ENCODE results near the gene SPDYE17. TPM values are rescaled to one million over a fixed set of nuclear protein-coding genes. Genes with fewer than 3 reads are reported as not detected.
A peak's percentile ranks its signal among the peaks of the same experiment; 100 is the strongest.
"Not testable (repeated sequence)": the region's sequence is repeated elsewhere in the genome, so short reads cannot be mapped to it uniquely, and the experiment has no call there.

Gene SPDYE17
- total RNA-seq, 4 donors from 2014 or later = not detected

GRCh38 chr7:76998285-76998589 lies 33.9 kb downstream of the SPDYE17 start:
- Histone ChIP-seq H3K27ac (peak overlapping the region in 1 of 4 donors; percentile 5), H3K36me3 (peaks cover 0 to 22% (median 0%) of the 10 kb centered on the region in 3 donors), H3K4me3 (no peak overlapping the region), H3K9me3 (no peaks in the 10 kb centered on the region), H3K27me3 (no peaks in the 10 kb centered on the region), H3K4me1 (peaks cover 0 to 16% (median 0%) of the 10 kb centered on the region in 3 donors)
- DNase-seq = no peak
- intact Hi-C loops (cut with DNase I) = loop anchor here (10.0 kb wide), 1 partner anchor 493 kb away; no protein-coding TSS in a partner anchor
- TF ChIP-seq POLR2A (IDR thresholded peaks at IDR 0.05) = no peak
- no peak for TF ChIP-seq CTCF (IDR thresholded peaks at IDR 0.05)
- 55 to 57% methylated on average over 2 of the region's 3 CpGs for WGBS, 2 donors

GRCh38 chr7:76997381-76998284 lies 34.5 kb downstream of the SPDYE17 start:
- H3K4me1 ChIP-seq = peaks cover 0 to 16% (median 0%) of the 10 kb centered on the region in 3 donors
- intact Hi-C loops (cut with DNase I) = loop anchor here (10.0 kb wide), 1 partner anchor 493 kb away; no protein-coding TSS in a partner anchor
- peaks cover 0 to 17% (median 0%) of the 10 kb centered on the region in 3 donors for H3K36me3 ChIP-seq
- no peak for DNase-seq
- TF ChIP-seq CTCF (IDR thresholded peaks at IDR 0.05) (no peak), POLR2A (IDR thresholded peaks at IDR 0.05) (no peak)
- peak overlapping the region in 2 of 4 donors; percentile 5 for H3K27ac ChIP-seq
- 76 to 85% methylated on average over 5 of the region's 5 CpGs for WGBS, 2 donors
- H3K4me3 ChIP-seq = no peak overlapping the region
- H3K27me3 ChIP-seq = no peaks in the 10 kb centered on the region
- no peaks in the 10 kb centered on the region for H3K9me3 ChIP-seq

- not testable (repeated sequence) for DNase-seq, H3K27me3 ChIP-seq, H3K9me3 ChIP-seq, H3K36me3 ChIP-seq, H3K4me3 ChIP-seq, H3K27ac ChIP-seq
- peaks cover 0 to 10% (median 0%) of the 10 kb centered on the region in 3 donors for H3K4me1 ChIP-seq
- intact Hi-C loops (cut with DNase I) = loop anchor here (10.0 kb wide), 1 partner anchor 492 kb away; no protein-coding TSS in a partner anchor
Measured at GRCh38 chr7:76996932-76997331, 35.2 kb downstream of the SPDYE17 start.

- not testable (repeated sequence) for H3K27ac ChIP-seq, H3K4me3 ChIP-seq, DNase-seq, H3K4me1 ChIP-seq, H3K27me3 ChIP-seq, H3K9me3 ChIP-seq
- intact Hi-C loops (cut with DNase I) = loop anchor here (10.0 kb wide), 1 partner anchor 489 kb away; no protein-coding TSS in a partner anchor
- peaks cover 0 to 13% (median 0%) of the 10 kb centered on the region in 3 donors for H3K36me3 ChIP-seq
- 100% methylated on average over 1 of the region's 13 CpGs; no CpG with 5 or more reads in 1 of the 2 donors for WGBS, 2 donors
Measured at GRCh38 chr7:76994286-76994685, 37.9 kb downstream of the SPDYE17 start.

- not testable (repeated sequence) for H3K27me3 ChIP-seq, H3K4me3 ChIP-seq, DNase-seq, H3K4me1 ChIP-seq, H3K27ac ChIP-seq, H3K9me3 ChIP-seq
- intact Hi-C loops (cut with DNase I) = loop anchor here (10.0 kb wide), 1 partner anchor 489 kb away; no protein-coding TSS in a partner anchor
- peaks cover 0 to 13% (median 0%) of the 10 kb centered on the region in 3 donors for H3K36me3 ChIP-seq
- 85 to 90% methylated on average over 4 to 17 of the region's 19 CpGs for WGBS, 2 donors
Measured at GRCh38 chr7:76993831-76994230, 38.3 kb downstream of the SPDYE17 start.

GRCh38 chr7:76992871-76993270 lies 39.3 kb downstream of the SPDYE17 start:
- WGBS, 2 donors = no CpG with 5 or more reads among the region's 7 CpGs
- H3K27me3 ChIP-seq, H3K9me3 ChIP-seq, DNase-seq, H3K4me1 ChIP-seq, H3K27ac ChIP-seq, H3K4me3 ChIP-seq: not testable (repeated sequence)
- H3K36me3 ChIP-seq = peaks cover 0 to 13% (median 0%) of the 10 kb centered on the region in 3 donors
- intact Hi-C loops (cut with DNase I) = loop anchor here (10.0 kb wide), 1 partner anchor 488 kb away; no protein-coding TSS in a partner anchor

GRCh38 chr7:76992204-76992603 lies 40.0 kb downstream of the SPDYE17 start:
- intact Hi-C loops (cut with DNase I) = loop anchor here (10.0 kb wide), 1 partner anchor 487 kb away; no protein-coding TSS in a partner anchor
- peaks cover 0 to 13% (median 0%) of the 10 kb centered on the region in 3 donors for H3K36me3 ChIP-seq
- not testable (repeated sequence) for H3K4me1 ChIP-seq, H3K4me3 ChIP-seq, H3K9me3 ChIP-seq, H3K27me3 ChIP-seq, DNase-seq, H3K27ac ChIP-seq
- 50% methylated on average over 2 of the region's 18 CpGs; no CpG with 5 or more reads in 1 of the 2 donors for WGBS, 2 donors

- not testable (repeated sequence) for H3K27me3 ChIP-seq, DNase-seq, H3K27ac ChIP-seq, H3K9me3 ChIP-seq, H3K4me1 ChIP-seq, H3K4me3 ChIP-seq
- WGBS, 2 donors = 80% methylated on average over 1 of the region's 12 CpGs; no CpG with 5 or more reads in 1 of the 2 donors
- intact Hi-C loops (cut with DNase I) = loop anchor here (10.0 kb wide), 1 partner anchor 485 kb away; no protein-coding TSS in a partner anchor
- peaks cover 0 to 13% (median 0%) of the 10 kb centered on the region in 3 donors for H3K36me3 ChIP-seq
Measured at GRCh38 chr7:76990202-76990601, 42.0 kb downstream of the SPDYE17 start.

GRCh38 chr7:76985924-76986717 lies 46.0 kb downstream of the SPDYE17 start:
- H3K4me3 ChIP-seq; H3K9me3 ChIP-seq; H3K27me3 ChIP-seq; intact Hi-C loops (cut with DNase I); H3K4me1 ChIP-seq; DNase-seq; H3K27ac ChIP-seq: not testable (repeated sequence)
- peaks cover 0 to 14% (median 0%) of the 10 kb centered on the region in 3 donors for H3K36me3 ChIP-seq
- WGBS, 2 donors = 76 to 100% methylated on average over 2 to 5 of the region's 16 CpGs

GRCh38 chr7:76984784-76985136 lies 47.4 kb downstream of the SPDYE17 start:
- H3K27me3 ChIP-seq; H3K4me1 ChIP-seq; intact Hi-C loops (cut with DNase I); H3K4me3 ChIP-seq; DNase-seq; H3K9me3 ChIP-seq; H3K27ac ChIP-seq: not testable (repeated sequence)
- no CpG with 5 or more reads among the region's 5 CpGs for WGBS, 2 donors
- H3K36me3 ChIP-seq = peaks cover 0 to 23% (median 0%) of the 10 kb centered on the region in 3 donors

Measured in esophagus squamous epithelium (tissue), 5 donors.